GM12873 (cell line): ENCODE data around the gene PRSS36.

Experiments
- CTCF ChIP-seq: IDR thresholded peaks from 2 replicates; pipeline ENCODE4 v1.5.1; 2012; ENCODE audit warnings: low read depth, mild to moderate bottlenecking, moderate library complexity, low read length, control low read depth; ENCODE audit not compliant: insufficient read depth; ENCODE audit errors: missing control alignments

Gene PRSS36

DNA sequence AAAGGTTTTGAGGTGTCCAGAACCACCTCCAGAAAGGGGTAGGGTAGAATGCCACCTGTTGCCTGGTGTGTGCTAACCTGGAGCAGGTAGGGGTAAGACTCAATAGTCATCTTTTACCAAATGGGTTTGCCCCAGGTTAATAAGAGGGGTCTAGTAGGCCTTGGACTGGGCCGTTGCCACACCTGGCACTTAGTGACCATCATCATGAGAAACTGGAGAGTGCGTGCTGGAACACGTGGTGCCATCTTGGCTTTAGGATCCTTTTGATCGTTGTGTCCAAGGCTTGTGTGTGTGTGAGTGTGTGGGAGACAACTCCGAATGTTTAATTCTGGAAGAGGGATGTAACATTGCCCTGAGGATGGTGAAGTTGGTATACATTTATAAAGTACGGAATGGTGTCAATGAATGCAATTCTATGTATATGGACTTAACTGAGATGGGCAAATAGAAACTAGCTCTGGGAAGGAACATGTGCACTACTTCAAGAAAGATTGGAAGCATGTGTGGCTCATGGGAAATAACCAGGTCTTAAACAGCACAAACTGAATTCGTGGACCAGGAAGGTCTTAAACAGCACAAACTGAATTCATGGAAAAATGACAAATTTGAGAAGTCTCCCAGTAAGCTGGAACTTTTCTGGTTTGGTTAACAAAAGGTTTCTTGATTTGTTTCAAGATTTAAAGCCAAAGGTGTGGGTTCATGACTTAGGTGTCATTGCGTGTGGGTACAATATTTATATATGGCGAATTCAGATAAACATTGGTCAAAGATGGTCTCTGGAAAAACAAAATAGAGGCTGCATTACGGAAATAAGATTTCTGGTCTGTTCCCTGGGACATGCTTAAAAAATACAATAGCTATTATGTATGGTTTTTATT is 37.3 kb upstream of the PRSS36 start:
- TF ChIP-seq CTCF: no peak

- no peak for TF ChIP-seq CTCF
These were observed 36.3 kb upstream of the PRSS36 start for GRCh38 chr16:31186176-31186575.

- TF ChIP-seq CTCF: no peak
These were observed 35.5 kb upstream of the PRSS36 start for GRCh38 chr16:31185339-31185738.

GRCh38 chr16:31184888-31185287 is 35.0 kb upstream of the PRSS36 start:
- TF ChIP-seq CTCF: no peak

DNA sequence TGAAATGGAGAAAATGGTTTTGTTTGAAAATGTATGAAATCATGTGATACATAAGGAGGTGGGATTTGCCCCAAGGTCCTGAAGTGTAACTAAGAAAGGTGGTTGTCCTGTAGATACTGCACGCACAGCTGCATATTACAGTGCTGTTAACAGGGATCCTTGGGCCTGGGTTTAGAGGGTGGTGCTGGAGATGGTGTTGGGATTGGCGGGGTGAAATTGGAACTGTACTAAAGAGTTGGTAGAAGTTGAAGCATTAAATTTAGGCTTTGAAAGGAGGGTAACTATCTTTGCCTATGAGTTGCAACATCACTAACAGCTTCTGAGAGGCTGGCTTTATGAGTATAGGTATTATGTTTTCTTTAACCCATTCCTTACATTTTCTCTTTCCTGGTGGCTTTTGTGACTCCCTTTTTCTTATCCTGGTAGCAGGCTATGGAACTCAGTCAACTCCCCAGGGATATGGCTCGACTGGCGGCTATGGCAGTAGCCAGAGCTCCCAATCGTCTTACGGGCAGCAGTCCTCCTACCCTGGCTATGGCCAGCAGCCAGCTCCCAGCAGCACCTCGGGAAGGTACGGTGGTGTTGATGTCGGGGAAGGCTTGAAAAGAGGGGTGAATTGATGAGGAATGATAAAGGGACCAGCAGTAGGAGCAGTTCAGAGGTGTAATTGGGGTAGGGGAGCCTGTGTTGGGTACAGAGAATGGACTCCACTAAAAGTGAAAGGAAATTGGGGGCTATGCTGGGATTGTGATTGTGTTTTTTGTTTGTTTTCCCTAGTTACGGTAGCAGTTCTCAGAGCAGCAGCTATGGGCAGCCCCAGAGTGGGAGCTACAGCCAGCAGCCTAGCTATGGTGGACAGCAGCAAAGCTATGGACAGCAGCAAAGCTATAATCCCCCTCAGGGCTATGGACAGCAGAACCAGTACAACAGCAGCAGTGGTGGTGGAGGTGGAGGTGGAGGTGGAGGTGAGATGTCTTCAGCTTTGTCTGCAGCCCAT is 33.9 kb upstream of the PRSS36 start:
- TF ChIP-seq CTCF: no peak

- no peak for TF ChIP-seq CTCF
These were observed 32.5 kb upstream of the PRSS36 start for GRCh38 chr16:31182391-31182790.
